HUES6 (cell line): ENCODE results near the gene OLFML2A.

Source experiments
- H3K27ac ChIP-seq: 2 replicates; pipeline ENCODE4 v1.7.0; 2013; ENCODE audit warnings: low read depth, mild to moderate bottlenecking, low read length, inconsistent platforms
- H3K27me3 ChIP-seq: 2 replicates; pipeline ENCODE4 v1.6.1; 2013; ENCODE audit warnings: low read length; ENCODE audit not compliant: control insufficient read depth, insufficient read depth
- H3K36me3 ChIP-seq: 2 replicates; pipeline ENCODE4 v1.6.1; 2013; ENCODE audit warnings: low read length; ENCODE audit not compliant: control insufficient read depth, insufficient read depth
- H3K4me1 ChIP-seq: 2 replicates; pipeline ENCODE4 v1.6.1; 2013; ENCODE audit warnings: low read length; ENCODE audit not compliant: control insufficient read depth, insufficient read depth
- H3K4me3 ChIP-seq: 2 replicates; pipeline ENCODE4 v1.5.1; 2013; ENCODE audit warnings: low read depth, low read length
- H3K9ac ChIP-seq: one replicate; pipeline ENCODE4 v1.6.1; 2013; ENCODE audit warnings: mild to moderate bottlenecking, low read length
- H3K9me3 ChIP-seq: 2 replicates; pipeline ENCODE4 v1.6.1; 2013; ENCODE audit warnings: low read depth, low read length; ENCODE audit not compliant: control insufficient read depth, insufficient read depth

The OLFML2A gene

GRCh38 chr9:124846969-124847368 is 70.0 kb downstream of the OLFML2A start:
- Histone ChIP-seq H3K9ac (no peak overlapping the region), H3K4me1 (peaks cover under 1% of the 10 kb centered on the region; the same call in 1 of the 2 replicates), H3K27ac (no peak overlapping the region), H3K4me3 (no peak overlapping the region), H3K9me3 (no peaks in the 10 kb centered on the region), H3K27me3 (no peaks in the 10 kb centered on the region), H3K36me3 (no peaks in the 10 kb centered on the region)

GRCh38 chr9:124849801-124850200 is 72.9 kb downstream of the OLFML2A start:
- no peak overlapping the region for H3K27ac ChIP-seq

GRCh38 chr9:124852121-124852828 is 75.3 kb downstream of the OLFML2A start:
- Histone ChIP-seq H3K4me1 (peaks cover 8% of the 10 kb centered on the region; the same call in 1 of the 2 replicates), H3K27ac (no peak overlapping the region), H3K27me3 (no peaks in the 10 kb centered on the region), H3K36me3 (peaks cover 8% of the 10 kb centered on the region), H3K9ac (no peak overlapping the region), H3K9me3 (no peaks in the 10 kb centered on the region), H3K4me3 (peak overlapping the region; percentile 74)

More at GRCh38 chr9:124849801-124850200, 72.9 kb downstream of the OLFML2A start:
- Histone ChIP-seq H3K9me3 (no peaks in the 10 kb centered on the region), H3K27me3 (no peaks in the 10 kb centered on the region), H3K4me1 (peaks cover 8% of the 10 kb centered on the region; the same call in 1 of the 2 replicates), H3K9ac (no peak overlapping the region), H3K4me3 (no peak overlapping the region), H3K36me3 (no peaks in the 10 kb centered on the region)

GRCh38 chr9:124852829-124853531 is 76.0 kb downstream of the OLFML2A start, which contains the start of gene WDR38:
TSS of gene WDR38 (plus strand) at chr9:124853460. CDS start at chr9:124853532, 72 bp downstream.
- H3K27ac ChIP-seq = no peak within 1 kb of the TSS
- peak within 1 kb of the TSS; percentile 57 for H3K9ac ChIP-seq
- peaks cover 15% of the 10 kb centered on the region for H3K36me3 ChIP-seq
- H3K27me3 ChIP-seq = no peaks in the 10 kb centered on the region
- H3K4me1 ChIP-seq = peaks cover 8% of the 10 kb centered on the region; the same call in 1 of the 2 replicates
- no peaks in the 10 kb centered on the region for H3K9me3 ChIP-seq
- peak within 1 kb of the TSS; percentile 74 for H3K4me3 ChIP-seq

GRCh38 chr9:124853605-124854143 is 76.7 kb downstream of the OLFML2A start:
- Histone ChIP-seq H3K9ac (peak overlapping the region; percentile 57), H3K4me3 (peak overlapping the region; percentile 74), H3K36me3 (peaks cover 22% of the 10 kb centered on the region), H3K27ac (no peak overlapping the region), H3K4me1 (peaks cover 8% of the 10 kb centered on the region; the same call in 1 of the 2 replicates), H3K9me3 (no peaks in the 10 kb centered on the region), H3K27me3 (no peaks in the 10 kb centered on the region)

GRCh38 chr9:124854161-124854560 is 77.2 kb downstream of the OLFML2A start:
- Histone ChIP-seq H3K27me3 (no peaks in the 10 kb centered on the region), H3K4me3 (no peak overlapping the region), H3K9ac (no peak overlapping the region), H3K9me3 (no peaks in the 10 kb centered on the region), H3K36me3 (peaks cover 27% of the 10 kb centered on the region), H3K4me1 (peaks cover 8% of the 10 kb centered on the region; the same call in 1 of the 2 replicates), H3K27ac (no peak overlapping the region)

GRCh38 chr9:124854822-124855221 is 77.9 kb downstream of the OLFML2A start:
- Histone ChIP-seq H3K4me3 (no peak overlapping the region), H3K36me3 (peaks cover 33% of the 10 kb centered on the region), H3K27me3 (no peaks in the 10 kb centered on the region), H3K27ac (no peak overlapping the region), H3K9me3 (no peaks in the 10 kb centered on the region), H3K9ac (no peak overlapping the region), H3K4me1 (peaks cover 8% of the 10 kb centered on the region; the same call in 1 of the 2 replicates)

- Histone ChIP-seq H3K4me1 (peaks cover 14% of the 10 kb centered on the region), H3K27ac (no peak overlapping the region), H3K9me3 (no peaks in the 10 kb centered on the region), H3K4me3 (no peak overlapping the region), H3K27me3 (no peaks in the 10 kb centered on the region), H3K36me3 (peaks cover 41% of the 10 kb centered on the region), H3K9ac (no peak overlapping the region)
Observed at GRCh38 chr9:124855566-124855943, 78.6 kb downstream of the OLFML2A start.

- Histone ChIP-seq H3K27ac (no peak overlapping the region), H3K36me3 (peaks cover 47% of the 10 kb centered on the region), H3K4me3 (no peak overlapping the region)
Observed at GRCh38 chr9:124855944-124856765, 79.2 kb downstream of the OLFML2A start.

GRCh38 chr9:124857533-124858162 is 80.7 kb downstream of the OLFML2A start:
- H3K36me3 ChIP-seq = peaks cover 49% of the 10 kb centered on the region
- peaks cover 8% of the 10 kb centered on the region for H3K4me1 ChIP-seq
- H3K9me3 ChIP-seq = no peaks in the 10 kb centered on the region
- H3K9ac ChIP-seq = no peak overlapping the region
- H3K4me3 ChIP-seq = no peak overlapping the region
- no peaks in the 10 kb centered on the region for H3K27me3 ChIP-seq
- H3K27ac ChIP-seq = no peak overlapping the region

More at GRCh38 chr9:124855944-124856765, 79.2 kb downstream of the OLFML2A start:
- H3K27me3 ChIP-seq = no peaks in the 10 kb centered on the region
- H3K4me1 ChIP-seq = peaks cover 15% of the 10 kb centered on the region
- no peaks in the 10 kb centered on the region for H3K9me3 ChIP-seq
- H3K9ac ChIP-seq = no peak overlapping the region
